Left renal pelvis (tissue), 4 donors: ENCODE data around the gene RGPD6. TPM values are rescaled to one million over a fixed set of nuclear protein-coding genes. Genes with fewer than 3 reads are reported as not detected.
"Not testable (repeated sequence)": the region's sequence is repeated elsewhere in the genome, so short reads cannot be mapped to it uniquely, and the experiment has no call there.

Experiments used
- DNase-seq, 4 donors: peaks; one replicate each; pipeline ENCODE4 v3.0.0-alpha.2; 2013; ENCODE audit warnings: low read depth in 4 of 4, low spot score in 3 of 4
- polyA plus RNA-seq, 4 donors: library from polyadenylated mRNA; unstranded; fragments of 120-200 nt; gene quantifications; one replicate each; pipeline ENCODE4 v1.2.1, GENCODE V29; 2013; ENCODE audit not compliant: insufficient read length in 4 of 4

Gene RGPD6
- polyA plus RNA-seq, 4 donors: 32.3 to 46.5 (median 36.3) TPM

DNA sequence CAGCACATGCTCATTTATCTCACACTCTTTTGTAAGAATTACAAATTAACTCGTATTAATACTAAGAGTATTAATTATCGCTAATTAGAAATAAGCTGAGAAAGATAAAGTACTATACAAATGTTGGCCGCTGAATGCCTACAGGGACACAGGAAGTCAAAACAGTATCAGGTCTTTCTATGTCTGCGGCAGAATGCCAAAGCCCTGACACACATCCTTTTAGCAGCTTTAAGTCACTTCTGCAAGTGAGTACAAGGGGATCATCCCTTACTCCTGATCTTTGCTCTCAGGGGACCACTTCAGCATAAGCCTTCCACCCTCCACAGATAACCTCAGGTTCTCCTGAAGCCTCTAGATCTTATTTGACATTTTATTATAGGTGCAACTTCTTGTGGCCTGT is 94.3 kb downstream of the RGPD6 start:
- DNase-seq: not testable (repeated sequence)

DNA sequence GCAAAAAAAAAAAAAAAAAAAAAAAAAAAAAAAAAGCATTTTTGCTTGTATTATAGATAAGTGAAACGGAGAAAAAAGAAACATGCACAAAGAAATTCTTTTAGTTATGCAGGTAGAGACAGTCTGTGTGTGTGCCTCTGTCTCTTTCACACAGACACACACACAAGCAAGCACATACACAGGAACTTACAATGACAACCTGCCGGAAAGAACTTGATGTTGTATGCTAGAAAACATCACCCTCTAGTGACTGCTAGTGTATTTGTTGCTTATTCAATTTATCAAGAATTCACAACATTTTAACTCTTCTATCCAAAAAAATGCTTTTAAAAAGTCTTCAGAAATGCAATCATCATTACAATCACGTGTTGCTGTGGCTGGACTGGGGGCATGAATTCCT is 95.8 kb downstream of the RGPD6 start:
- DNase-seq: not testable (repeated sequence)

DNA sequence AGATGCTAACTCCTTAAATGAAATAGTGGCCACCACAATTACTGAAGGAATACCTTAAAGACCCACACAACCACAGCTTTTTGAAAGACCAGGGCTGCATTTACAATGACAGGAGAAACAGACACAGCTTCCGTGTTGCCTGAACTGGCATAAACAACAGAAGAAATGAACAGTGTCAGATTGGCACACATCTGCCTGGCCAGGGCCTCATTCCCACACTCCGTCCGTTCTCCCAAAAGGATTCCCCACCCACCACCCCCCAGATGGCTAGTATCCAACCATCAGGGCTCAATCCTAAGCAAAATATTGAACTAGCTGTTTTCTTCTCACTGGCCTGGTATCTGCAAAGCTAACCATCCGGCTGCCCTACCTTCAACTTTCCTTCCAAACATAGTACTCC is 96.9 kb downstream of the RGPD6 start:
- DNase-seq: not testable (repeated sequence)

DNA sequence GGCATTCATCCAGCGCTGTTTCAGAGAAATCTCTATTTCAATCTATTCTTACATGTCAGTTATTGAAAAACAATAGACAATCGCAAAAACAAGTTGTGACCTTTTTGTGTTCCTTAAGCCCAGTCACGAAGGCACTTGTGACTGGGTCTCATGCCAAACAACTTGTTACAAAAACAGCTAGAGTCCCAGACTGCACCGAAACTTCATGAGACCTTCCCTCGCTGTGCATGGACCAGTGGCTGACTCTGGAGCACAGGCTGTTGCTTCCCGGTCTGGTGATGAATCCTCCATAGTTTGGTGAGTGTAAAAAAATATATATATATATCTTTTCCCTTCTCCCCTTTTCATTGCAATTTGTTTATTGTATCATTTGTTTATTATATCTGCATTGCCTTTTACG is 99.7 kb downstream of the RGPD6 start:
- DNase-seq: not testable (repeated sequence)

DNA sequence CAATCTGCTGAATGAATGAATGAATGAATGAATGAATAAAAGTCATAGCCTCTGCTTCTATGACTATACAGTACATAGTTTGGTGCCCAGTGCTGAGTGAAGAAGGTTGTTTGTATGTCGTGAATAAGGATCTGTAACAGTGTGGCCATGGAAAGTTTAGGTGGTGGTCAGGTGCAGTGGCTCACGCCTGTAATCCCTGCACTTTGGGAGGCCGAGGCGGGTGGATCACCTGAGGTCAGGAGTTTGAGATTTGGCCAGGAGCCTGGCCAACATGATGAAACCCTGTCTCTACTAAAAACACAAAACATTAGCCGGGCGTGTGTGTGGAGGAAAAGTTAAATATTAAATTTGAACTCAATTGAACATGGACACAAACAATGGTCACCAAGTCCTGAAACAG is 100.1 kb downstream of the RGPD6 start:
- not testable (repeated sequence) for DNase-seq

DNA sequence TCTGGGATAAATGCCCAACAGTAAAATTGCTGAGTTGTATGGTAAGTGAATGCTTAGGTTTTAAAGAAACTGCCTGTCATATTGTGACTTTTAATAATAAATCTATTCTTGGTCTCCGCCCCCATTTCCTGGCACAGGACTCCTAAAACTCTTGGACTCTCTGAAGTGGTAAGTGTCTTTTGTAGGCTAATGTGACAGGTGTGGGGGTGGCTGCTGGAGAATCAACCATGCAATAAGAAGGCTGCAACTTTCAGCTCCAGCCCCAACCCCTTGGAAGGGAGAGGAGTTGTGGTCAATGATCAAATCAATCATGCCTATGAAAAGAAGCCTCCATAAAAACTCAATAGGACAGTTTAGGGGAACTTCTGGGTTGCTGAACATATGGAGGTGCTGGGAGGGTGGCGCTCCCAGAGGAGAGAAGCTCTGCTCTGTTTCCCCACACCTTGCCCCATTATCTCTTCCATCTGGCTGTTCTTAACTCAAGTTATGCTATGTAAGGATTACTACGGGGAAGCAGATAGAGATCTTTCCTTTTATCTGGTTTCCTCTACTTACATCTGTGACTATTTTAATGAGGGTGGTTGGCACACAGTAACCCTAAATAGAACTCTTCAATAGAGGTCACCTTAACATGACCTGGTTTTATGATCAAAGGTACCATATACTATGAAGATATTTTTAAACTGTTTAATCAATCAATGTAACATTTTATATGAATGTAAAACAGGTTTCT is 101.2 kb downstream of the RGPD6 start:
- not testable (repeated sequence) for DNase-seq

DNA sequence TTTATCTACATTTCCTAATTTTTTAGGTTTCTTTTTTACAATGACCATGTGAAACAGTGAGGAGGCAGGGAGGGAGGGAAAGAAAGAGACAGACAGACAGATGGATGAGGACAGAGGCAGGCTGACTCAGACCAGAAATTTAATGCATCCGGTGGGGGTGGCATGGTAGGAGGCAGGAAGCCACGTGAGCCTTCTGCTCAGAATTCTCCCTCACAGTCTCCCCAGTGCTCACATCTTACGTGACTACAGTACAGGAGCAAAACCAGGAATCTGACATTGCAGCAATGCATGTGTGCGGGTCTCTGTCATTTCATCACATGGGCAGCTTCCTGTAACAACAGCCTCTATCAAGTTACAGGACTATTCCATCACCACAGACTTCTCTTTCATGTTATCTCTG is 102.1 kb downstream of the RGPD6 start:
- DNase-seq: not testable (repeated sequence)

DNA sequence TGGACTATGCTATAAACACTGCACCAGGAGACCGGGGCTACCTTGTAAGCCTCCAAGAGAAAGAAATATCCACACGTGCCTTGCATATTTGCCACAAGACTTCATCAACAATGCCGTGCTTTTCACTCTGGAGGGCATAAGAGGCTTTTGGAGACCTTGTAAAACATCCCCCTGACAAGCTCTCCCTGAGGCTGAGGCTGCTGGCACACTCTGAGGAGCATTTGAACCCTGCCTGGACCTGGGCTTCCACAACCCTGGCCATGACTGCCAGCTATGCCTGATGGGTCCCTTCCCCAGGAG is 104.0 kb downstream of the RGPD6 start:
- DNase-seq: not testable (repeated sequence)

DNA sequence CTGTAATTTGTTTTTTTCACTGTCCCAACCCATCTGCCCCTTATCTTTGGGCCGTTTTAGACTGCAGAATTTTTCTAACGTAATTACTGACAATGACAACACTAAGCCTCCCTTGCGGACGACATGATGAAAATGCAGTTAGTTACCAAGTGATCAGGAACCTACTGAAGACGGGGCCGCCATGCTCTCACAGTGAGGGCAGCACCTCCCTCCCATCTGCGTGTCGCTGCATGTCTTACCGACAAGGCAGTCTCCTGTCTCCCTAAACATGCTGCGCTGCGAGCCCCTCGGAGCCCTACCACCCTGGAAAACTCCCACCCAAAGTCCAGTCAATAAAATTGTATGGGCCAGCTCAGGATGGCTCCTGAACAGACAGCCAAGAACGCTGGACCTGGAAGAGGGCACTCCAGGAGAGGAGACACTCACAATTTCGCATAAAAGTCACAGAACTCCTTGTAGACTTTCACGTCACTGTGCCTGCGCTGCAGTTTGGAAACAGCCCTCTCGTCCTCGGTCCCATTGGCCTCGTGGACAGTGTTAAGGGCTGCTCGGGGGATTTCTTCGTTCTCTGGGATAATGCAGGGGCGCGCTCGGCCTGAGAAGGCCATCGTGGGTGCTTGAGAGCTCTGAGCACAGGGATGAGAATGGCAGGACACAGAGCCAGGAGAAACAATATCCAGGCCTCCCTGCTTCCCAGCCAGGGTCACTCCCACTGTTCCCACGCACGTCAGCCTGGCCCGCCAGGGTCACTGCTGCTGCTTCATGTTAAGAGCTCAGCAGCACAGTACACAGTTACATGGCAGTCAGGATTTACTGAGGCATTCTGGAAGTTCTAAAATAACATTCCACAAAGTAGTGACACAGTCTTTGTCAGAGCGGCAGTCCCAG is 104.6 kb downstream of the RGPD6 start, which contains the start of gene LIMS4:
Gene LIMS4 (minus strand): TSS at position 646 of the 888 bp plus-strand sequence. CDS start 38 bp downstream, at position 608.
- DNase-seq: not testable (repeated sequence)

DNA sequence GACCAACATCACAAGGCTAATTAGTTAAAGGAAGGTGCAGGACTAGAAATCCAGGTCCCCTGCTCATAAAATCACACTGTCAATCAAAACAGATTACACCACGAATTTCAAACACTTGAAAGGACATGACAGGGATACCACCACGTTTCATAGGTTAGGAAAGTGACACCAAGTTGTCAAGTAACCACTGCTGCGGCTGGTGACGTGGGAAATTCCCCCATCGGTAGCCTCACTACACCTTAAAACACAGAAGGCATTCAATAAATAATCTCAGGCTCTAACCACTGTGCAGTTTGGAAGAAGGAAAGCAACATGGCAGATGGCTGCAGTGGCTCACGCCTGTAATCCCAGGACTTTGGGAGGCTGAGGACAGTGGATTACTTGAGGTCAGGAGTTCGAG is 108.1 kb downstream of the RGPD6 start:
- DNase-seq: not testable (repeated sequence)

DNA sequence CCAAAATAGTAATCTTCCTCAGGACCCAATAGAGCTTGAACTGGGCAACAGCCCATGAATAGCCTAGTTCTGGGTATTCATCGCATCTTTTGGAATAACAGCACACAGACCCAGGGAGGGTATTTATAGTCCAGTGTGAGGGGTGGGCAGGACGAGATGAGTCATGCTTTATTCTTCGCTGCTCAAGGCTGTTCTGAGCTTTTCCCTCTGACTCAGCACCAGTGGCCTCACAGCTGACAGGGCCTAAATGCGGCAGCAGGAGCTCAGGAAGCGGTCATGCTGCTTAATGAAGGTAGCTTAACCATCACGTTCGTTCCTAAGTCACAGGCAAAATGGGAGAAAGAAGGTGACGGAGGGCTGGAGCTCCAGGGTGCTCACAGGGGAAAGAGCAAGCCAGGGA is 111.7 kb downstream of the RGPD6 start:
- not testable (repeated sequence) for DNase-seq

Other genes with a start within 250 kb of the RGPD6 start
- gene LIMS4, start 104.4 kb downstream of the RGPD6 start, polyA plus RNA-seq: 1 to 10 TPM in 3 of 4 donors, under 1 TPM in 1; 0.46 to 1.5 (median 1.4) TPM
- 10 to 100 TPM; 20.2 to 24.8 (median 23.5) TPM for gene BUB1, start 100.8 kb upstream of the RGPD6 start, polyA plus RNA-seq
- gene ACOXL, start 155.4 kb upstream of the RGPD6 start, polyA plus RNA-seq: 1 to 10 TPM in 1 of 4 donors, under 1 TPM in 3; 0.31 to 1.6 (median 0.72) TPM